ENCODE data around the gene AK9.

Gene AK9

GRCh38 chr6:109498052-109498451, 192.9 kb downstream of the AK9 start:
- no peak for TF ChIP-seq EZH2 (IDR thresholded peaks at IDR 0.05)
- TF ChIP-seq POLR2AphosphoS5 (IDR thresholded peaks at IDR 0.05; ENCODE audit: borderline replicate concordance, low read depth, low read length), result no peak
- no peak for TF ChIP-seq FOXP2 (optimal IDR thresholded peaks at IDR 0.05; ENCODE audit: control extremely low read depth, extremely low read length, insufficient read depth)
- Histone ChIP-seq H3K9me3 (ENCODE audit: low read depth, low read length) (no peaks in the 10 kb centered on the region), H3K9ac (ENCODE audit: insufficient read length) (no peak overlapping the region), H3K4me3 (no peak overlapping the region), H3K27ac (no peak overlapping the region), H3K36me3 (ENCODE audit: insufficient read depth, low read length) (no peaks in the 10 kb centered on the region)
- no peak for DNase-seq (ENCODE audit: low read depth, low spot score)

- no peak overlapping the region for H3K27ac ChIP-seq
- DNase-seq (ENCODE audit: low read depth, low spot score), result no peak
- TF ChIP-seq EZH2 (IDR thresholded peaks at IDR 0.05) (no peak), FOXP2 (optimal IDR thresholded peaks at IDR 0.05; ENCODE audit: control extremely low read depth, extremely low read length, insufficient read depth) (no peak), POLR2AphosphoS5 (IDR thresholded peaks at IDR 0.05; ENCODE audit: borderline replicate concordance, low read depth, low read length) (no peak)
- no peaks in the 10 kb centered on the region for H3K36me3 ChIP-seq (ENCODE audit: insufficient read depth, low read length)
- no peak overlapping the region for H3K4me3 ChIP-seq
- no peaks in the 10 kb centered on the region for H3K9me3 ChIP-seq (ENCODE audit: low read depth, low read length)
- H3K9ac ChIP-seq (ENCODE audit: insufficient read length), result no peak overlapping the region
Observed at GRCh38 chr6:109496036-109496772, 194.8 kb downstream of the AK9 start.

GRCh38 chr6:109493865-109494264, 197.1 kb downstream of the AK9 start:
- no peak for TF ChIP-seq POLR2AphosphoS5 (IDR thresholded peaks at IDR 0.05; ENCODE audit: borderline replicate concordance, low read depth, low read length)
- TF ChIP-seq EZH2 (IDR thresholded peaks at IDR 0.05), result no peak
- no peak for TF ChIP-seq FOXP2 (optimal IDR thresholded peaks at IDR 0.05; ENCODE audit: control extremely low read depth, extremely low read length, insufficient read depth)

GRCh38 chr6:109491207-109491938, 199.6 kb downstream of the AK9 start:
- H3K36me3 ChIP-seq (ENCODE audit: insufficient read depth, low read length), result no peaks in the 10 kb centered on the region
- TF ChIP-seq EZH2 (IDR thresholded peaks at IDR 0.05) (no peak), FOXP2 (optimal IDR thresholded peaks at IDR 0.05; ENCODE audit: control extremely low read depth, extremely low read length, insufficient read depth) (no peak), POLR2AphosphoS5 (IDR thresholded peaks at IDR 0.05; ENCODE audit: borderline replicate concordance, low read depth, low read length) (no peak; the same call in 1 of the 2 replicates)
- no peaks in the 10 kb centered on the region for H3K9me3 ChIP-seq (ENCODE audit: low read depth, low read length)
- peak overlapping the region; percentile 29; the same call in 1 of the 2 replicates for H3K27ac ChIP-seq
- no peak for DNase-seq (ENCODE audit: low read depth, low spot score)
- H3K4me3 ChIP-seq, result peak overlapping the region; percentile 12; the same call in 1 of the 2 replicates
- H3K9ac ChIP-seq (ENCODE audit: insufficient read length), result no peak overlapping the region

More at GRCh38 chr6:109493865-109494264, 197.1 kb downstream of the AK9 start:
- H3K9ac ChIP-seq (ENCODE audit: insufficient read length), result no peak overlapping the region
- H3K27ac ChIP-seq, result no peak overlapping the region
- no peaks in the 10 kb centered on the region for H3K9me3 ChIP-seq (ENCODE audit: low read depth, low read length)
- H3K4me3 ChIP-seq, result no peak overlapping the region
- DNase-seq (ENCODE audit: low read depth, low spot score), result no peak
- no peaks in the 10 kb centered on the region for H3K36me3 ChIP-seq (ENCODE audit: insufficient read depth, low read length)

DNA sequence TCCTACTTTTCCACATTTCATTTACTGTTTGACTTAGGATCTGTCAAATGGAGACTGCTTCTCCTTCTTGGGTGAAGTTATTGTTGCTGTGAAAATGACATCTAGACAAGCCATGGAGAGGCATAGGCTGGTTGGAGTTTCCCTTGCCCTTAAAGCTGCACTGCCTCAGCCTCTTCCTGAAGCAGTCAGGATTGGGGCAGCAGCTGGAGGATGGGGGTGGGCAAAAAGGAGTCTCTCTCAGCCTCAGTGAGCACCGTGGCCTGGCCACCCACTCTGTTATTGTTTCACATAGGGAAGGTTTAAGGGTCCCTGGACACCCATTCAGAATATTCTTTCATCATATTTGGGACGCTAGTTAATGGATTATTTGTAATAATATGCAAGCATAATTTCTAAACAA, 200.3 kb downstream of the AK9 start:
- Histone ChIP-seq H3K36me3 (ENCODE audit: insufficient read depth, low read length) (no peaks in the 10 kb centered on the region), H3K9ac (ENCODE audit: insufficient read length) (no peak overlapping the region), H3K27ac (no peak overlapping the region), H3K9me3 (ENCODE audit: low read depth, low read length) (no peaks in the 10 kb centered on the region), H3K4me3 (no peak overlapping the region)
- TF ChIP-seq FOXP2 (optimal IDR thresholded peaks at IDR 0.05; ENCODE audit: control extremely low read depth, extremely low read length, insufficient read depth), result no peak
- no peak for TF ChIP-seq EZH2 (IDR thresholded peaks at IDR 0.05)
- DNase-seq (ENCODE audit: low read depth, low spot score), result no peak

GRCh38 chr6:109488001-109488400, 203.0 kb downstream of the AK9 start:
- no peak for DNase-seq (ENCODE audit: low read depth, low spot score)
- Histone ChIP-seq H3K9ac (ENCODE audit: insufficient read length) (no peak overlapping the region), H3K27ac (no peak overlapping the region), H3K36me3 (ENCODE audit: insufficient read depth, low read length) (no peaks in the 10 kb centered on the region), H3K9me3 (ENCODE audit: low read depth, low read length) (no peaks in the 10 kb centered on the region), H3K4me3 (no peak overlapping the region)
- no peak for TF ChIP-seq EZH2 (IDR thresholded peaks at IDR 0.05)
- TF ChIP-seq POLR2AphosphoS5 (IDR thresholded peaks at IDR 0.05; ENCODE audit: borderline replicate concordance, low read depth, low read length), result no peak
- no peak for TF ChIP-seq FOXP2 (optimal IDR thresholded peaks at IDR 0.05; ENCODE audit: control extremely low read depth, extremely low read length, insufficient read depth)

DNA sequence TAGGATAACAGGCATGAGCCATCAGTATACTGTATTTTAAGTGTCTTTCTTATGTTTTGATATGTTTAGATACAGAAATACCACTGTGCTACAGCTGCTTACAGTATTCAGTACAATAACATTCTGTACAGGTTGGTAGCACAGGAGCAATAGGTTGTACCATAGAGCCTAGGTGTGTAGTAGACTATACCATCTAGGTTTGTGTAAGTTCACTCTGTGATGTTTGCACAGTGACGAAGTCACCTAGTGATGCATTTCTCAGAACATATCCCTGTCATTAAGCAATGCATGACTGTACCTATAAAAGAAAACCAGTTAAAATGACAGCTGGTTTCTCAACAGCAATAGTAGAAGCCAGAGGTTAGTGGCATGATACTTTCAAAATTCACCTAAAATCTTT, 204.9 kb downstream of the AK9 start:
- H3K27ac ChIP-seq, result no peak overlapping the region
- no peaks in the 10 kb centered on the region for H3K9me3 ChIP-seq (ENCODE audit: low read depth, low read length)
- H3K4me3 ChIP-seq, result no peak overlapping the region
- no peak for TF ChIP-seq FOXP2 (optimal IDR thresholded peaks at IDR 0.05; ENCODE audit: control extremely low read depth, extremely low read length, insufficient read depth)
- TF ChIP-seq POLR2AphosphoS5 (IDR thresholded peaks at IDR 0.05; ENCODE audit: borderline replicate concordance, low read depth, low read length), result no peak
- no peak for TF ChIP-seq EZH2 (IDR thresholded peaks at IDR 0.05)
- H3K36me3 ChIP-seq (ENCODE audit: insufficient read depth, low read length), result peaks cover 9% of the 10 kb centered on the region
- no peak overlapping the region for H3K9ac ChIP-seq (ENCODE audit: insufficient read length)
- no peak for DNase-seq (ENCODE audit: low read depth, low spot score)

GRCh38 chr6:109485266-109485935, 205.6 kb downstream of the AK9 start:
- H3K9ac ChIP-seq (ENCODE audit: insufficient read length), result no peak overlapping the region
- H3K4me3 ChIP-seq, result no peak overlapping the region
- H3K36me3 ChIP-seq (ENCODE audit: insufficient read depth, low read length), result peaks cover 16% of the 10 kb centered on the region
- no peak overlapping the region for H3K27ac ChIP-seq
- TF ChIP-seq POLR2AphosphoS5 (IDR thresholded peaks at IDR 0.05; ENCODE audit: borderline replicate concordance, low read depth, low read length) (no peak), EZH2 (IDR thresholded peaks at IDR 0.05) (no peak), FOXP2 (optimal IDR thresholded peaks at IDR 0.05; ENCODE audit: control extremely low read depth, extremely low read length, insufficient read depth) (no peak)
- H3K9me3 ChIP-seq (ENCODE audit: low read depth, low read length), result no peaks in the 10 kb centered on the region
- DNase-seq (ENCODE audit: low read depth, low spot score), result no peak

All from SK-N-MC (cell line).